RPMI8226 (cell line): ENCODE results near the gene GALNT7.
A peak's percentile ranks its signal among the peaks of the same experiment; 100 is the strongest.
"Not testable (repeated sequence)": the region's sequence is repeated elsewhere in the genome, so short reads cannot be mapped to it uniquely, and the experiment has no call there.

ENCODE experiments used
- DNase-seq: peaks from one replicate; pipeline ENCODE4 v3.0.0-alpha.2; 2015

The GALNT7 gene

GRCh38 chr4:173167758-173168395 is 734 bp upstream of the GALNT7 start:
- DNase-seq: peak; percentile 28

- no peak for DNase-seq
Observed at GRCh38 chr4:173169178-173169427, 492 bp downstream of the GALNT7 start.

- peak; percentile 65 for DNase-seq
Observed at GRCh38 chr4:173169428-173170181, 994 bp downstream of the GALNT7 start.

- no peak for DNase-seq
Observed at GRCh38 chr4:173170182-173170778, 1.7 kb downstream of the GALNT7 start.

- DNase-seq: peak; percentile 11
Observed at GRCh38 chr4:173171098-173171497, 2.5 kb downstream of the GALNT7 start.

- DNase-seq: no peak
Observed at GRCh38 chr4:173171987-173172386, 3.4 kb downstream of the GALNT7 start.

- no peak for DNase-seq
Observed at GRCh38 chr4:173174184-173174583, 5.6 kb downstream of the GALNT7 start.

- DNase-seq: no peak
Observed at GRCh38 chr4:173174594-173175012, 6.0 kb downstream of the GALNT7 start.

GRCh38 chr4:173176010-173176409 is 7.4 kb downstream of the GALNT7 start:
- DNase-seq: no peak

GRCh38 chr4:173177232-173177631 is 8.6 kb downstream of the GALNT7 start:
- DNase-seq: no peak

- DNase-seq: no peak
Observed at GRCh38 chr4:173178144-173178543, 9.5 kb downstream of the GALNT7 start.

GRCh38 chr4:173181848-173182247 is 13.2 kb downstream of the GALNT7 start:
- no peak for DNase-seq

- no peak for DNase-seq
Observed at GRCh38 chr4:173182403-173182802, 13.8 kb downstream of the GALNT7 start.

GRCh38 chr4:173183659-173184247 is 15.1 kb downstream of the GALNT7 start:
- DNase-seq: not testable (repeated sequence)

GRCh38 chr4:173185847-173186510 is 17.4 kb downstream of the GALNT7 start:
- peak; percentile 5 for DNase-seq

GRCh38 chr4:173187732-173188131 is 19.1 kb downstream of the GALNT7 start:
- DNase-seq: no peak

- no peak for DNase-seq
Observed at GRCh38 chr4:173188648-173189047, 20.0 kb downstream of the GALNT7 start.

- DNase-seq: no peak
Observed at GRCh38 chr4:173189117-173189693, 20.6 kb downstream of the GALNT7 start.

- no peak for DNase-seq
Observed at GRCh38 chr4:173191623-173192041, 23.0 kb downstream of the GALNT7 start.

- DNase-seq: no peak
Observed at GRCh38 chr4:173192375-173193162, 24.0 kb downstream of the GALNT7 start.

GRCh38 chr4:173194157-173194556 is 25.5 kb downstream of the GALNT7 start:
- DNase-seq: no peak

GRCh38 chr4:173195109-173195508 is 26.5 kb downstream of the GALNT7 start:
- DNase-seq: no peak
